GM19023 (cell line): ENCODE results near the gene ANKDD1A.
A peak's percentile ranks its signal among the peaks of the same experiment; 100 is the strongest.

Experiments
- ATAC-seq: cut with Tn5 transposase; IDR thresholded peaks from one replicate; pipeline ENCODE4 v1.9.1; 2021; ENCODE audit warnings: mild to moderate bottlenecking, moderate library complexity; ENCODE audit not compliant: unreplicated experiment

The ANKDD1A gene

GRCh38 chr15:64911311-64912186 lies at the start of gene ANKDD1A:
TSS of gene ANKDD1A (plus strand) at chr15:64911902. CDS start at chr15:64911931, 29 bp downstream.
- peak; percentile 56 for ATAC-seq

GRCh38 chr15:64861960-64862359 lies 49.7 kb upstream of the ANKDD1A start:
- no peak for ATAC-seq

GRCh38 chr15:64862408-64862807 lies 49.3 kb upstream of the ANKDD1A start:
- no peak for ATAC-seq

- ATAC-seq = no peak
Measured at GRCh38 chr15:64864068-64864467, 47.6 kb upstream of the ANKDD1A start.

- ATAC-seq = no peak
Measured at GRCh38 chr15:64865126-64865997, 46.3 kb upstream of the ANKDD1A start.

GRCh38 chr15:64865998-64866520 lies 45.6 kb upstream of the ANKDD1A start:
- no peak for ATAC-seq

- no peak for ATAC-seq
Measured at GRCh38 chr15:64869501-64869900, 42.2 kb upstream of the ANKDD1A start.

GRCh38 chr15:64870353-64870752 lies 41.3 kb upstream of the ANKDD1A start:
- no peak for ATAC-seq

- ATAC-seq = no peak
Measured at GRCh38 chr15:64875641-64876223, 36.0 kb upstream of the ANKDD1A start.

- ATAC-seq = no peak
Measured at GRCh38 chr15:64877435-64877834, 34.3 kb upstream of the ANKDD1A start.

GRCh38 chr15:64878705-64879104 lies 33.0 kb upstream of the ANKDD1A start:
- ATAC-seq = no peak

- ATAC-seq = no peak
Measured at GRCh38 chr15:64883100-64883581, 28.6 kb upstream of the ANKDD1A start.

- ATAC-seq = peak; percentile 73
Measured at GRCh38 chr15:64883997-64884511, 27.6 kb upstream of the ANKDD1A start.

- no peak for ATAC-seq
Measured at GRCh38 chr15:64884679-64885078, 27.0 kb upstream of the ANKDD1A start.

- ATAC-seq = no peak
Measured at GRCh38 chr15:64888336-64888735, 23.4 kb upstream of the ANKDD1A start.

- ATAC-seq = no peak
Measured at GRCh38 chr15:64891561-64891960, 20.1 kb upstream of the ANKDD1A start.

- no peak for ATAC-seq
Measured at GRCh38 chr15:64892847-64893403, 18.8 kb upstream of the ANKDD1A start.

GRCh38 chr15:64893481-64894394 lies 18.0 kb upstream of the ANKDD1A start:
- ATAC-seq = peak; percentile 65

- ATAC-seq = peak; percentile 34
Measured at GRCh38 chr15:64894395-64895056, 17.2 kb upstream of the ANKDD1A start.
